OCI-LY1 (cell line): ENCODE data around the gene FUBP3.

ENCODE experiments used
- H2AFZ ChIP-seq: fragments of 200-600 bp; sonication (generic), shearing (Covaris generic); 2 replicates; pipeline ENCODE4 v1.6.0; 2014; ENCODE audit warnings: antibody characterized with exemption, mild to moderate bottlenecking, low read length
- H3F3A ChIP-seq: fragments of 200-600 bp; sonication (generic), shearing (Covaris generic); 2 replicates; pipeline ENCODE4 v1.6.0; 2014; ENCODE audit warnings: mild to moderate bottlenecking, antibody characterized with exemption, low read length, moderate library complexity; ENCODE audit not compliant: insufficient read depth
- H3K27ac ChIP-seq: fragments of 200-600 bp; sonication (generic); 2 replicates; pipeline ENCODE4 v1.5.1; 2014; ENCODE audit warnings: low read length, mixed run types, mild to moderate bottlenecking, low read depth; ENCODE audit not compliant: poor library complexity, severe bottlenecking
- H3K27me3 ChIP-seq: fragments of 200-600 bp; sonication (generic); 2 replicates; pipeline ENCODE4 v1.6.0; 2014; ENCODE audit warnings: antibody characterized with exemption, mild to moderate bottlenecking, low read length, moderate library complexity; ENCODE audit not compliant: insufficient read depth
- H3K36me3 ChIP-seq: fragments of 200-600 bp; sonication (generic); 2 replicates; pipeline ENCODE4 v1.6.1; 2014; ENCODE audit warnings: mild to moderate bottlenecking, antibody characterized with exemption, low read length, moderate library complexity, mixed read lengths; ENCODE audit not compliant: insufficient read depth
- H3K4me1 ChIP-seq: fragments of 200-600 bp; sonication (generic); 2 replicates; pipeline ENCODE4 v1.5.1; 2014; ENCODE audit warnings: mild to moderate bottlenecking, low read length, moderate library complexity; ENCODE audit not compliant: insufficient read depth, severe bottlenecking
- H3K4me2 ChIP-seq: fragments of 200-600 bp; sonication (generic), shearing (Covaris generic); 2 replicates; pipeline ENCODE4 v1.6.1; 2014; ENCODE audit warnings: low read length
- H3K4me3 ChIP-seq: fragments of 200-600 bp; sonication (generic); 2 replicates; pipeline ENCODE4 v1.5.1; 2014; ENCODE audit warnings: low read length, low read depth, mild to moderate bottlenecking, mixed read lengths; ENCODE audit not compliant: poor library complexity, severe bottlenecking
- H3K79me2 ChIP-seq: fragments of 200-600 bp; shearing (Covaris generic); 2 replicates; pipeline ENCODE4 v1.6.1; 2016; ENCODE audit warnings: mixed run types, low read length, mixed read lengths; ENCODE audit not compliant: insufficient read depth
- H3K9ac ChIP-seq: fragments of 200-600 bp; sonication (generic), shearing (Covaris generic); 2 replicates; pipeline ENCODE4 v1.6.1; 2014; ENCODE audit warnings: mild to moderate bottlenecking, low read length, mixed read lengths
- H3K9me2 ChIP-seq: fragments of 200-600 bp; sonication (generic), shearing (Covaris generic); 2 replicates; pipeline ENCODE4 v1.6.1; 2014; ENCODE audit warnings: low read depth, mild to moderate bottlenecking, low read length, mixed read lengths
- H3K9me3 ChIP-seq: fragments of 200-600 bp; shearing (Covaris generic); 2 replicates; pipeline ENCODE4 v1.6.1; 2014; ENCODE audit warnings: low read length, mixed read lengths
- H4K20me1 ChIP-seq: fragments of 200-600 bp; sonication (generic), shearing (Covaris generic); 2 replicates; pipeline ENCODE4 v1.6.0; 2016; ENCODE audit warnings: mild to moderate bottlenecking, low read length; ENCODE audit not compliant: insufficient read depth
- CTCF ChIP-seq: fragments of 200-600 bp; sonication (generic), shearing (Covaris generic); IDR thresholded peaks from 2 replicates; pipeline ENCODE4 v1.5.1; 2017; ENCODE audit warnings: mild to moderate bottlenecking, antibody characterized with exemption, low read length, moderate library complexity, mixed read lengths
- EZH2 ChIP-seq: fragments of 200-600 bp; sonication (generic), shearing (Covaris generic); IDR thresholded peaks from 2 replicates; pipeline ENCODE4 v1.8.0; 2017; ENCODE audit warnings: borderline replicate concordance, mixed run types, mild to moderate bottlenecking, antibody characterized with exemption, low read length, moderate library complexity, mixed read lengths

FUBP3 gene

GRCh38 chr9:130642926-130643325, 63.5 kb downstream of the FUBP3 start:
- peaks cover 10% of the 10 kb centered on the region for H3K4me1 ChIP-seq
- H2AFZ ChIP-seq = no peak overlapping the region
- H3K79me2 ChIP-seq = no peaks in the 10 kb centered on the region
- H3K4me3 ChIP-seq = no peak overlapping the region
- no peak overlapping the region for H3K9ac ChIP-seq
- no peaks in the 10 kb centered on the region for H3F3A ChIP-seq
- H3K27ac ChIP-seq = no peak overlapping the region
- TF ChIP-seq EZH2 (no peak), CTCF (no peak)
- H3K4me2 ChIP-seq = no peak overlapping the region
- 0 out of 2 replicates have a peak, but pooled peaks cover 3% of the 10 kb centered on the region for H3K9me3 ChIP-seq
- H3K27me3 ChIP-seq = no peaks in the 10 kb centered on the region
- H3K9me2 ChIP-seq = no peaks in the 10 kb centered on the region
- H3K36me3 ChIP-seq = no peaks in the 10 kb centered on the region
- no peaks in the 10 kb centered on the region for H4K20me1 ChIP-seq

- no peak overlapping the region for H3K4me2 ChIP-seq
- H3K4me1 ChIP-seq = no peaks in the 10 kb centered on the region
- H3K9me2 ChIP-seq = no peaks in the 10 kb centered on the region
- H2AFZ ChIP-seq = no peak overlapping the region
- no peak overlapping the region for H3K9ac ChIP-seq
- no peaks in the 10 kb centered on the region for H3F3A ChIP-seq
- H4K20me1 ChIP-seq = no peaks in the 10 kb centered on the region
- H3K4me3 ChIP-seq = no peak overlapping the region
- H3K27me3 ChIP-seq = no peaks in the 10 kb centered on the region
- TF ChIP-seq EZH2 (no peak), CTCF (no peak)
- H3K9me3 ChIP-seq = no peaks in the 10 kb centered on the region
- no peak overlapping the region for H3K27ac ChIP-seq
- H3K79me2 ChIP-seq = no peaks in the 10 kb centered on the region
- H3K36me3 ChIP-seq = no peaks in the 10 kb centered on the region
Observed at GRCh38 chr9:130651221-130651620, 71.8 kb downstream of the FUBP3 start.

- no peak overlapping the region for H3K4me2 ChIP-seq
- no peaks in the 10 kb centered on the region for H3K9me2 ChIP-seq
- no peaks in the 10 kb centered on the region for H4K20me1 ChIP-seq
- H2AFZ ChIP-seq = no peak overlapping the region
- H3K9ac ChIP-seq = no peak overlapping the region
- H3K27me3 ChIP-seq = no peaks in the 10 kb centered on the region
- H3F3A ChIP-seq = no peaks in the 10 kb centered on the region
- TF ChIP-seq CTCF (no peak), EZH2 (no peak)
- H3K4me1 ChIP-seq = no peaks in the 10 kb centered on the region
- no peak overlapping the region for H3K27ac ChIP-seq
- no peaks in the 10 kb centered on the region for H3K79me2 ChIP-seq
- H3K4me3 ChIP-seq = no peak overlapping the region
- H3K36me3 ChIP-seq = no peaks in the 10 kb centered on the region
- no peaks in the 10 kb centered on the region for H3K9me3 ChIP-seq
Observed at GRCh38 chr9:130651752-130652151, 72.4 kb downstream of the FUBP3 start.
